ENCODE measurements around the gene NLRP14.

The NLRP14 gene
- 0 reads per million in 3 donors for total RNA-seq

- Histone ChIP-seq H3K36me3 (ENCODE audit: control insufficient read depth, insufficient read depth, low read length) (no peaks in the 10 kb centered on the region), H3K4me3 (ENCODE audit: insufficient read depth, low read depth, low read length, poor library complexity, severe bottlenecking) (no peak within 1 kb of the TSS), H3K27me3 (replicated peaks; ENCODE audit: control insufficient read depth, insufficient read depth, low read length, poor library complexity, severe bottlenecking) (no peaks in the 10 kb centered on the region), H3K27ac (ENCODE audit: insufficient read depth, low read length, poor library complexity, severe bottlenecking) (no peak within 1 kb of the TSS), H3K9me3 (ENCODE audit: control insufficient read depth, low read length) (no peaks in the 10 kb centered on the region), H3K4me1 (ENCODE audit: control insufficient read depth, insufficient read depth, low read length, poor library complexity, severe bottlenecking) (no peaks in the 10 kb centered on the region)
- no peak for DNase-seq
Measured at GRCh38 chr11:7020183-7020917, at the start of gene NLRP14, which contains the start of gene ZNF214. TSS of gene NLRP14 (plus strand) at chr11:7020479. CDS start at chr11:7038587, 18,108 bp downstream. TSS of gene ZNF214 (minus strand) at chr11:7020346. CDS start at chr11:7002835, 17,511 bp downstream.

GRCh38 chr11:6979365-6979764 lies 40.9 kb upstream of the NLRP14 start:
- Histone ChIP-seq H3K4me1 (ENCODE audit: control insufficient read depth, insufficient read depth, low read length, poor library complexity, severe bottlenecking) (no peaks in the 10 kb centered on the region), H3K36me3 (ENCODE audit: control insufficient read depth, insufficient read depth, low read length) (no peaks in the 10 kb centered on the region), H3K27me3 (replicated peaks; ENCODE audit: control insufficient read depth, insufficient read depth, low read length, poor library complexity, severe bottlenecking) (no peaks in the 10 kb centered on the region), H3K27ac (ENCODE audit: insufficient read depth, low read length, poor library complexity, severe bottlenecking) (no peak overlapping the region), H3K4me3 (ENCODE audit: insufficient read depth, low read depth, low read length, poor library complexity, severe bottlenecking) (no peak overlapping the region), H3K9me3 (ENCODE audit: control insufficient read depth, low read length) (no peaks in the 10 kb centered on the region)
- DNase-seq: no peak

DNA sequence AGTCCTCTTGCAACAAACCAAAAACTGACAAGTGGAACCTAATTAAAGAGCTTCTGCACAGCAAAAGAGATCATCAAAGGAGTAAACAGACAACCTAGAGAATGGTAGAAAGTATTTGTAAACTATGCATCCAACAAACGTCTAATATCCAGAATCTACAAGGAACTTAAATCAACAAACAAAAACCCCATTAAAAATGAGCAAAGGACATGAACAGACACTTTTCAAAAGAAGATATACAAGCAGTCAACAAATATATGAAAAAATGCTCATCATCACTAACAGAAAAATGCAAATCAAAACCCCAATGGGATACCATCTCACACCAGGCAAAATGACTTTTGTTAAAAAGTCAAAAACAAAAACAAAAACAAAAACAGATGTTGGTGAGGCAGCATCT lies 33.8 kb upstream of the NLRP14 start:
- no peaks in the 10 kb centered on the region for H3K36me3 ChIP-seq (ENCODE audit: control insufficient read depth, insufficient read depth, low read length)

DNA sequence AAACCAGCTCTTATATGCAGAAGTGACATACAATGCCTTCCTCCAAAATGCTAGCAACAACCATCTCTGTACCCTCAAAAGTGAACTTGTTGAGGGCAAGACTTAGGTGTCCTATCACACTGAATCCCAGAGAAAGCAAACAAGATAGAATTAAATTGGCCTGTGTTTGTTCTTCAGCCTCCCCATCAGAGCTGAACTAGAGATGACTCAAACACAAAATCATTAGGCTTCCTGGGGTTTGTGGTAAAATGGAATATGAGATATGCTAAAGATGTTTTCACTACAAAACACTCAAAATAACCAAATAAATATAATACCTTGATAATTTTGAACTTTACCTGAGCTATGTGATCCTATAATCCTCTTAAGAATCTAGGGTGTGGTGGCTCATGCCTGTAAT lies 31.8 kb upstream of the NLRP14 start:
- no peaks in the 10 kb centered on the region for H3K4me1 ChIP-seq (ENCODE audit: control insufficient read depth, insufficient read depth, low read length, poor library complexity, severe bottlenecking)
- no peaks in the 10 kb centered on the region for H3K9me3 ChIP-seq (ENCODE audit: control insufficient read depth, low read length)
- no peaks in the 10 kb centered on the region for H3K27me3 ChIP-seq (replicated peaks; ENCODE audit: control insufficient read depth, insufficient read depth, low read length, poor library complexity, severe bottlenecking)
- no peak for DNase-seq
- no peak overlapping the region for H3K4me3 ChIP-seq (ENCODE audit: insufficient read depth, low read depth, low read length, poor library complexity, severe bottlenecking)
- no peaks in the 10 kb centered on the region for H3K36me3 ChIP-seq (ENCODE audit: control insufficient read depth, insufficient read depth, low read length)
- no peak overlapping the region for H3K27ac ChIP-seq (ENCODE audit: insufficient read depth, low read length, poor library complexity, severe bottlenecking)

More for the DNA sequence above, 33.8 kb upstream of the NLRP14 start:
- H3K9me3 ChIP-seq (ENCODE audit: control insufficient read depth, low read length): no peaks in the 10 kb centered on the region
- no peaks in the 10 kb centered on the region for H3K27me3 ChIP-seq (replicated peaks; ENCODE audit: control insufficient read depth, insufficient read depth, low read length, poor library complexity, severe bottlenecking)
- no peaks in the 10 kb centered on the region for H3K4me1 ChIP-seq (ENCODE audit: control insufficient read depth, insufficient read depth, low read length, poor library complexity, severe bottlenecking)
- no peak overlapping the region for H3K27ac ChIP-seq (ENCODE audit: insufficient read depth, low read length, poor library complexity, severe bottlenecking)
- no peak overlapping the region for H3K4me3 ChIP-seq (ENCODE audit: insufficient read depth, low read depth, low read length, poor library complexity, severe bottlenecking)
- DNase-seq: no peak

- H3K36me3 ChIP-seq (ENCODE audit: control insufficient read depth, insufficient read depth, low read length): no peaks in the 10 kb centered on the region
- no peak overlapping the region for H3K27ac ChIP-seq (ENCODE audit: insufficient read depth, low read length, poor library complexity, severe bottlenecking)
- no peaks in the 10 kb centered on the region for H3K27me3 ChIP-seq (replicated peaks; ENCODE audit: control insufficient read depth, insufficient read depth, low read length, poor library complexity, severe bottlenecking)
- no peak for DNase-seq
- H3K9me3 ChIP-seq (ENCODE audit: control insufficient read depth, low read length): no peaks in the 10 kb centered on the region
- no peak overlapping the region for H3K4me3 ChIP-seq (ENCODE audit: insufficient read depth, low read depth, low read length, poor library complexity, severe bottlenecking)
- no peaks in the 10 kb centered on the region for H3K4me1 ChIP-seq (ENCODE audit: control insufficient read depth, insufficient read depth, low read length, poor library complexity, severe bottlenecking)
Measured at GRCh38 chr11:6991227-6991626, 29.1 kb upstream of the NLRP14 start.

- Histone ChIP-seq H3K9me3 (ENCODE audit: control insufficient read depth, low read length) (no peaks in the 10 kb centered on the region), H3K4me3 (ENCODE audit: insufficient read depth, low read depth, low read length, poor library complexity, severe bottlenecking) (no peak overlapping the region), H3K4me1 (ENCODE audit: control insufficient read depth, insufficient read depth, low read length, poor library complexity, severe bottlenecking) (no peaks in the 10 kb centered on the region), H3K27ac (ENCODE audit: insufficient read depth, low read length, poor library complexity, severe bottlenecking) (no peak overlapping the region), H3K27me3 (replicated peaks; ENCODE audit: control insufficient read depth, insufficient read depth, low read length, poor library complexity, severe bottlenecking) (no peaks in the 10 kb centered on the region), H3K36me3 (ENCODE audit: control insufficient read depth, insufficient read depth, low read length) (no peaks in the 10 kb centered on the region)
- DNase-seq: no peak
Measured at GRCh38 chr11:6992026-6992425, 28.3 kb upstream of the NLRP14 start.

DNA sequence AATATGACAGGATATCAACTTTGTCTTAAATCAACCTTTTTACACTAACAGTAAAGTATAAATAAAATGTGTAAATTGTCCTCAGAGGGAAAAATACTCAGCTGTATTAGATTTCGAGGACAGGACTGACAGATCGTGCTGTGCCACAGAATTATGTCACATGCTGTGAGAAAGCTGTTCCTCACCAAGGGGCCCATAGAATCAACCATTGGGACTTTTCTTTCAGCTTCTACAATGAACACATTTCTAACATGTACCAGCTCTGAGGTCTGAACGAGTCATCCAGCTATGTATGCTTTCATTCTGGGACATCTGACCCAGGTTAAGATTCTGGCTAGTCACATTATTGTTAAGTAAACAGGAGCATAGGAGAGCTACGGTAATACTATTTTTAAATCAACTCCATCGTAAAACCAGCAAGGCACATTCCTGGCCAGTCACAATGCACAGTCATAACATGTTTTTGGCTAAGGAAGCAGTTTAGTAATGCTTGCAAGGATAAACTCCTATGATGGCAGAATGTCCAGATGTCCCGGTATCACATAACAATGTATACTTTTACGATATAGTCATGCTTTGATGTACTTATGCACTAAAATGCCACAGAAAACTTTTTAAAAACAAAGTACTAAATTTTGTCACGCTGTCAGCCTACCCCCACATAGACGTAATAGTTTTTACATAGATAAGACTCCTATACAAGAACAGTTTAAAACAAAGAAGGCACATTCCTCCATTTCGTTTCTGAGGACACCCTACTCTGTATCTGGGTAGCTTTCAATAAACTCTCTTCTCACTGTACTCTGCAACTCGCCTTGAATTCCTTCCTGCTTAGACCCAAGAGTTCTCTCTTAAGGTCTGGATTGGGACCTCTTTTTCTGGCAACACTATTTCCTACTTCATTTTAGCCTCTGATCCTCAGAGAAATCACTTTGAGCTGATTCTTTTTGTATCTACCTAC lies 27.5 kb upstream of the NLRP14 start:
- Histone ChIP-seq H3K36me3 (ENCODE audit: control insufficient read depth, insufficient read depth, low read length) (no peaks in the 10 kb centered on the region), H3K27me3 (replicated peaks; ENCODE audit: control insufficient read depth, insufficient read depth, low read length, poor library complexity, severe bottlenecking) (no peaks in the 10 kb centered on the region), H3K9me3 (ENCODE audit: control insufficient read depth, low read length) (no peaks in the 10 kb centered on the region), H3K4me1 (ENCODE audit: control insufficient read depth, insufficient read depth, low read length, poor library complexity, severe bottlenecking) (no peaks in the 10 kb centered on the region), H3K27ac (ENCODE audit: insufficient read depth, low read length, poor library complexity, severe bottlenecking) (no peak overlapping the region), H3K4me3 (ENCODE audit: insufficient read depth, low read depth, low read length, poor library complexity, severe bottlenecking) (no peak overlapping the region)
- DNase-seq: no peak

GRCh38 chr11:6995703-6996102 lies 24.6 kb upstream of the NLRP14 start:
- Histone ChIP-seq H3K27ac (ENCODE audit: insufficient read depth, low read length, poor library complexity, severe bottlenecking) (no peak overlapping the region), H3K27me3 (replicated peaks; ENCODE audit: control insufficient read depth, insufficient read depth, low read length, poor library complexity, severe bottlenecking) (no peaks in the 10 kb centered on the region), H3K36me3 (ENCODE audit: control insufficient read depth, insufficient read depth, low read length) (no peaks in the 10 kb centered on the region), H3K4me1 (ENCODE audit: control insufficient read depth, insufficient read depth, low read length, poor library complexity, severe bottlenecking) (no peaks in the 10 kb centered on the region), H3K4me3 (ENCODE audit: insufficient read depth, low read depth, low read length, poor library complexity, severe bottlenecking) (no peak overlapping the region), H3K9me3 (ENCODE audit: control insufficient read depth, low read length) (no peaks in the 10 kb centered on the region)
- DNase-seq: no peak

- no peaks in the 10 kb centered on the region for H3K9me3 ChIP-seq (ENCODE audit: control insufficient read depth, low read length)
- no peaks in the 10 kb centered on the region for H3K36me3 ChIP-seq (ENCODE audit: control insufficient read depth, insufficient read depth, low read length)
- H3K27ac ChIP-seq (ENCODE audit: insufficient read depth, low read length, poor library complexity, severe bottlenecking): no peak overlapping the region
- H3K4me1 ChIP-seq (ENCODE audit: control insufficient read depth, insufficient read depth, low read length, poor library complexity, severe bottlenecking): no peaks in the 10 kb centered on the region
- DNase-seq: no peak
- no peaks in the 10 kb centered on the region for H3K27me3 ChIP-seq (replicated peaks; ENCODE audit: control insufficient read depth, insufficient read depth, low read length, poor library complexity, severe bottlenecking)
- H3K4me3 ChIP-seq (ENCODE audit: insufficient read depth, low read depth, low read length, poor library complexity, severe bottlenecking): no peak overlapping the region
Measured at GRCh38 chr11:7004482-7004881, 15.8 kb upstream of the NLRP14 start.

DNA sequence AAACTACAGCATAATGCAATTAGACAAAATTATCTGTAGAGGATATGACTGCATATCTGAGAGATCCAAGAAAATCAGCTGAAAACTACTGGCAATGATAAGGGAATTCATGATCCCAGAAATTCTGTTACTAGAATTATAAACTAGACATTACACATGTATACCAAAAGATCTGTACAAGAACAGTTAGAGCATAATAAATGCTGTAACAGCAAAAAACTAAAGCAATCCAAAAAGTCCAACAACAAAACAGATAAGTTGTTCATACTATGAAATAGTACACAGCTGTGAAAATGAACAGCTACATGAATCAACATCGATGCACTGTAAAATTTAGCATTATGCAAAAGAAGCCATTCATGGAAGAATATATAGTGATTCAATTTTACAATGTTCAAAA lies 6.2 kb upstream of the NLRP14 start:
- H3K36me3 ChIP-seq (ENCODE audit: control insufficient read depth, insufficient read depth, low read length): no peaks in the 10 kb centered on the region
- no peaks in the 10 kb centered on the region for H3K27me3 ChIP-seq (replicated peaks; ENCODE audit: control insufficient read depth, insufficient read depth, low read length, poor library complexity, severe bottlenecking)
- H3K4me1 ChIP-seq (ENCODE audit: control insufficient read depth, insufficient read depth, low read length, poor library complexity, severe bottlenecking): no peaks in the 10 kb centered on the region
- H3K27ac ChIP-seq (ENCODE audit: insufficient read depth, low read length, poor library complexity, severe bottlenecking): no peak overlapping the region
- DNase-seq: no peak
- H3K4me3 ChIP-seq (ENCODE audit: insufficient read depth, low read depth, low read length, poor library complexity, severe bottlenecking): no peak overlapping the region
- H3K9me3 ChIP-seq (ENCODE audit: control insufficient read depth, low read length): no peaks in the 10 kb centered on the region
